Astrocyte (in vitro differentiated cells and primary cell): ENCODE results near the gene ITPK1. TPM values are rescaled to one million over a fixed set of nuclear protein-coding genes. Genes with fewer than 3 reads are reported as not detected.
"Not testable (repeated sequence)": the region's sequence is repeated elsewhere in the genome, so short reads cannot be mapped to it uniquely, and the experiment has no call there.

Experiments used
- DNase-seq: peaks from one replicate; pipeline ENCODE4 v3.0.0-alpha.2; 2010; ENCODE audit warnings: low read depth
- FAIRE-seq: peaks from 2 replicates; lab custom pipeline; 2011; peaks lifted over from hg19 to GRCh38; lab: Jason Lieb, UNC
- H2AFZ ChIP-seq: 2 replicates; pipeline ENCODE4 v1.6.0; 2012; ENCODE audit warnings: low read depth, low read length, inconsistent platforms
- H3K27ac ChIP-seq: 2 replicates; pipeline ENCODE4 v1.5.1; 2011; ENCODE audit warnings: low read depth, low read length, inconsistent platforms
- H3K27me3 ChIP-seq: 2 replicates; pipeline ENCODE4 v1.6.0; 2011; ENCODE audit warnings: low read length, inconsistent platforms; ENCODE audit not compliant: insufficient read depth
- H3K36me3 ChIP-seq: 2 replicates; pipeline ENCODE4 v1.5.1; 2011; ENCODE audit warnings: low read length, inconsistent platforms; ENCODE audit not compliant: insufficient read depth
- H3K4me1 ChIP-seq: 2 replicates; pipeline ENCODE4 v1.5.1; 2011; ENCODE audit warnings: low read length, inconsistent platforms; ENCODE audit not compliant: insufficient read depth
- H3K4me2 ChIP-seq: 2 replicates; pipeline ENCODE4 v1.6.0; 2012; ENCODE audit warnings: low read length, inconsistent platforms
- H3K4me3 ChIP-seq: 2 replicates; pipeline ENCODE4 v1.5.1; 2011; ENCODE audit warnings: low read depth, mild to moderate bottlenecking, low read length, inconsistent platforms; ENCODE audit not compliant: insufficient read depth
- H3K79me2 ChIP-seq: 2 replicates; pipeline ENCODE4 v1.6.0; 2012; ENCODE audit warnings: mild to moderate bottlenecking, low read length, inconsistent platforms; ENCODE audit not compliant: insufficient read depth
- H3K9ac ChIP-seq: 2 replicates; pipeline ENCODE4 v1.6.0; 2012; ENCODE audit warnings: mild to moderate bottlenecking, low read length, inconsistent platforms
- H3K9me3 ChIP-seq: 2 replicates; pipeline ENCODE4 v1.5.1; 2012; ENCODE audit warnings: low read depth, mild to moderate bottlenecking, low read length, inconsistent platforms; ENCODE audit not compliant: insufficient read depth
- H4K20me1 ChIP-seq: 2 replicates; pipeline ENCODE4 v1.6.0; 2012; ENCODE audit warnings: low read length, inconsistent platforms; ENCODE audit not compliant: insufficient read depth
- H3K27ac Mint-ChIP-seq: one replicate; pipeline ENCODE4 v1.8.0; 2021; ENCODE audit warnings: mild to moderate bottlenecking, mixed read lengths; ENCODE audit not compliant: unreplicated experiment
- H3K27me3 Mint-ChIP-seq: one replicate; pipeline ENCODE4 v1.8.0; 2021; ENCODE audit warnings: low read depth, mixed read lengths; ENCODE audit not compliant: unreplicated experiment
- H3K36me3 Mint-ChIP-seq: one replicate; pipeline ENCODE4 v1.8.0; 2021; ENCODE audit warnings: low read depth, mixed read lengths; ENCODE audit not compliant: unreplicated experiment
- H3K4me1 Mint-ChIP-seq: one replicate; pipeline ENCODE4 v1.8.0; 2021; ENCODE audit warnings: low read depth, mixed read lengths; ENCODE audit not compliant: unreplicated experiment
- H3K4me3 Mint-ChIP-seq: one replicate; pipeline ENCODE4 v1.8.0; 2021; ENCODE audit warnings: mild to moderate bottlenecking, moderate library complexity, mixed read lengths; ENCODE audit not compliant: unreplicated experiment
- H3K9me3 Mint-ChIP-seq: one replicate; pipeline ENCODE4 v1.8.0; 2021; ENCODE audit warnings: mild to moderate bottlenecking, mixed read lengths; ENCODE audit not compliant: unreplicated experiment
- EZH2 ChIP-seq: IDR thresholded peaks from 2 replicates; pipeline ENCODE4 v1.6.1; 2012; ENCODE audit warnings: mild to moderate bottlenecking, low read length, inconsistent platforms; ENCODE audit not compliant: insufficient read depth
- total RNA-seq: library from RNA; stranded (reverse); gene quantifications from 2 replicates; pipeline ENCODE4 v1.2.1, GENCODE V29; 2021
- TF ChIP-seq, protein P1 (sequence below): IDR thresholded peaks from 2 replicates; pipeline ENCODE4 v1.5.1; 2011; ENCODE audit warnings: low read depth, mild to moderate bottlenecking, inconsistent platforms, low read length, moderate library complexity; ENCODE audit not compliant: insufficient read depth

The ITPK1 gene
- total RNA-seq, 1 donor from 2014 or later = 13.0 TPM

- H4K20me1 ChIP-seq = peaks cover 59% of the 10 kb centered on the region
- H3K9ac ChIP-seq = no peak overlapping the region
- Mint-ChIP-seq H3K9me3 (no peaks in the 10 kb centered on the region), H3K36me3 (peaks cover 2% of the 10 kb centered on the region), H3K27ac (no peak overlapping the region), H3K4me1 (no peaks in the 10 kb centered on the region), H3K4me3 (peak overlapping the region; percentile 14), H3K27me3 (peaks cover 33% of the 10 kb centered on the region)
- no peak overlapping the region for H3K27ac ChIP-seq
- no peak overlapping the region for H3K4me2 ChIP-seq
- no peak for TF ChIP-seq EZH2
- TF ChIP-seq, protein P1, sequence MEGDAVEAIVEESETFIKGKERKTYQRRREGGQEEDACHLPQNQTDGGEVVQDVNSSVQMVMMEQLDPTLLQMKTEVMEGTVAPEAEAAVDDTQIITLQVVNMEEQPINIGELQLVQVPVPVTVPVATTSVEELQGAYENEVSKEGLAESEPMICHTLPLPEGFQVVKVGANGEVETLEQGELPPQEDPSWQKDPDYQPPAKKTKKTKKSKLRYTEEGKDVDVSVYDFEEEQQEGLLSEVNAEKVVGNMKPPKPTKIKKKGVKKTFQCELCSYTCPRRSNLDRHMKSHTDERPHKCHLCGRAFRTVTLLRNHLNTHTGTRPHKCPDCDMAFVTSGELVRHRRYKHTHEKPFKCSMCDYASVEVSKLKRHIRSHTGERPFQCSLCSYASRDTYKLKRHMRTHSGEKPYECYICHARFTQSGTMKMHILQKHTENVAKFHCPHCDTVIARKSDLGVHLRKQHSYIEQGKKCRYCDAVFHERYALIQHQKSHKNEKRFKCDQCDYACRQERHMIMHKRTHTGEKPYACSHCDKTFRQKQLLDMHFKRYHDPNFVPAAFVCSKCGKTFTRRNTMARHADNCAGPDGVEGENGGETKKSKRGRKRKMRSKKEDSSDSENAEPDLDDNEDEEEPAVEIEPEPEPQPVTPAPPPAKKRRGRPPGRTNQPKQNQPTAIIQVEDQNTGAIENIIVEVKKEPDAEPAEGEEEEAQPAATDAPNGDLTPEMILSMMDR = no peak
- no peak overlapping the region for H3K4me3 ChIP-seq
- H3K9me3 ChIP-seq = no peaks in the 10 kb centered on the region
- no peaks in the 10 kb centered on the region for H3K36me3 ChIP-seq
- peaks cover 23% of the 10 kb centered on the region for H3K79me2 ChIP-seq
- H2AFZ ChIP-seq = no peak overlapping the region
- FAIRE-seq (no peak), DNase-seq (no peak)
- no peaks in the 10 kb centered on the region for H3K27me3 ChIP-seq
- peaks cover 4% of the 10 kb centered on the region for H3K4me1 ChIP-seq
Measured at GRCh38 chr14:93106541-93107156, 9.1 kb downstream of the ITPK1 start.

GRCh38 chr14:93105856-93106255 is 9.9 kb downstream of the ITPK1 start:
- not testable (repeated sequence) for H3K36me3 ChIP-seq, H2AFZ ChIP-seq, H3K4me3 ChIP-seq, H3K9me3 ChIP-seq, H3K4me3 Mint-ChIP-seq, FAIRE-seq, H3K4me1 ChIP-seq, H3K9ac ChIP-seq, H3K27me3 ChIP-seq, H3K4me1 Mint-ChIP-seq, H3K9me3 Mint-ChIP-seq, DNase-seq, H3K27ac Mint-ChIP-seq, H3K27ac ChIP-seq, H3K36me3 Mint-ChIP-seq
- peaks cover 35% of the 10 kb centered on the region for H3K27me3 Mint-ChIP-seq
- Histone ChIP-seq H3K79me2 (peaks cover 21% of the 10 kb centered on the region), H4K20me1 (peaks cover 60% of the 10 kb centered on the region), H3K4me2 (peak overlapping the region; percentile 61)

GRCh38 chr14:93105362-93105761 is 10.4 kb downstream of the ITPK1 start:
- no peak for FAIRE-seq
- Mint-ChIP-seq H3K4me1 (no peaks in the 10 kb centered on the region), H3K9me3 (no peaks in the 10 kb centered on the region), H3K4me3 (no peak overlapping the region), H3K36me3 (peaks cover 2% of the 10 kb centered on the region), H3K27ac (no peak overlapping the region), H3K27me3 (peaks cover 37% of the 10 kb centered on the region)
- no peaks in the 10 kb centered on the region for H3K27me3 ChIP-seq
- no peaks in the 10 kb centered on the region for H3K9me3 ChIP-seq
- peak overlapping the region; percentile 46 for H3K9ac ChIP-seq
- no peak overlapping the region for H3K27ac ChIP-seq
- H3K36me3 ChIP-seq = no peaks in the 10 kb centered on the region
- H4K20me1 ChIP-seq = peaks cover 60% of the 10 kb centered on the region
- DNase-seq = peak; percentile 80
- H3K4me1 ChIP-seq = peaks cover 4% of the 10 kb centered on the region
- no peak overlapping the region for H3K4me3 ChIP-seq
- no peak overlapping the region for H2AFZ ChIP-seq
- no peak for TF ChIP-seq EZH2
- TF ChIP-seq, protein P1 = no peak
- peak overlapping the region; percentile 61 for H3K4me2 ChIP-seq
- peaks cover 16% of the 10 kb centered on the region for H3K79me2 ChIP-seq
